OCI-LY1 (cell line): ENCODE results near the gene RAD51B.

Experiments used
- H2AFZ ChIP-seq: fragments of 200-600 bp; sonication (generic), shearing (Covaris generic); 2 replicates; pipeline ENCODE4 v1.6.0; 2014; ENCODE audit warnings: antibody characterized with exemption, mild to moderate bottlenecking, low read length
- H3F3A ChIP-seq: fragments of 200-600 bp; sonication (generic), shearing (Covaris generic); 2 replicates; pipeline ENCODE4 v1.6.0; 2014; ENCODE audit warnings: mild to moderate bottlenecking, antibody characterized with exemption, low read length, moderate library complexity; ENCODE audit not compliant: insufficient read depth
- H3K27ac ChIP-seq: fragments of 200-600 bp; sonication (generic); 2 replicates; pipeline ENCODE4 v1.5.1; 2014; ENCODE audit warnings: low read length, mixed run types, mild to moderate bottlenecking, low read depth; ENCODE audit not compliant: poor library complexity, severe bottlenecking
- H3K27me3 ChIP-seq: fragments of 200-600 bp; sonication (generic); 2 replicates; pipeline ENCODE4 v1.6.0; 2014; ENCODE audit warnings: antibody characterized with exemption, mild to moderate bottlenecking, low read length, moderate library complexity; ENCODE audit not compliant: insufficient read depth
- H3K36me3 ChIP-seq: fragments of 200-600 bp; sonication (generic); 2 replicates; pipeline ENCODE4 v1.6.1; 2014; ENCODE audit warnings: mild to moderate bottlenecking, antibody characterized with exemption, low read length, moderate library complexity, mixed read lengths; ENCODE audit not compliant: insufficient read depth
- H3K4me1 ChIP-seq: fragments of 200-600 bp; sonication (generic); 2 replicates; pipeline ENCODE4 v1.5.1; 2014; ENCODE audit warnings: mild to moderate bottlenecking, low read length, moderate library complexity; ENCODE audit not compliant: insufficient read depth, severe bottlenecking
- H3K4me2 ChIP-seq: fragments of 200-600 bp; sonication (generic), shearing (Covaris generic); 2 replicates; pipeline ENCODE4 v1.6.1; 2014; ENCODE audit warnings: low read length
- H3K4me3 ChIP-seq: fragments of 200-600 bp; sonication (generic); 2 replicates; pipeline ENCODE4 v1.5.1; 2014; ENCODE audit warnings: low read length, low read depth, mild to moderate bottlenecking, mixed read lengths; ENCODE audit not compliant: poor library complexity, severe bottlenecking
- H3K79me2 ChIP-seq: fragments of 200-600 bp; shearing (Covaris generic); 2 replicates; pipeline ENCODE4 v1.6.1; 2016; ENCODE audit warnings: mixed run types, low read length, mixed read lengths; ENCODE audit not compliant: insufficient read depth
- H3K9ac ChIP-seq: fragments of 200-600 bp; sonication (generic), shearing (Covaris generic); 2 replicates; pipeline ENCODE4 v1.6.1; 2014; ENCODE audit warnings: mild to moderate bottlenecking, low read length, mixed read lengths
- H3K9me2 ChIP-seq: fragments of 200-600 bp; sonication (generic), shearing (Covaris generic); 2 replicates; pipeline ENCODE4 v1.6.1; 2014; ENCODE audit warnings: low read depth, mild to moderate bottlenecking, low read length, mixed read lengths
- H3K9me3 ChIP-seq: fragments of 200-600 bp; shearing (Covaris generic); 2 replicates; pipeline ENCODE4 v1.6.1; 2014; ENCODE audit warnings: low read length, mixed read lengths
- H4K20me1 ChIP-seq: fragments of 200-600 bp; sonication (generic), shearing (Covaris generic); 2 replicates; pipeline ENCODE4 v1.6.0; 2016; ENCODE audit warnings: mild to moderate bottlenecking, low read length; ENCODE audit not compliant: insufficient read depth
- CTCF ChIP-seq: fragments of 200-600 bp; sonication (generic), shearing (Covaris generic); IDR thresholded peaks from 2 replicates; pipeline ENCODE4 v1.5.1; 2017; ENCODE audit warnings: mild to moderate bottlenecking, antibody characterized with exemption, low read length, moderate library complexity, mixed read lengths
- EZH2 ChIP-seq: fragments of 200-600 bp; sonication (generic), shearing (Covaris generic); IDR thresholded peaks from 2 replicates; pipeline ENCODE4 v1.8.0; 2017; ENCODE audit warnings: borderline replicate concordance, mixed run types, mild to moderate bottlenecking, antibody characterized with exemption, low read length, moderate library complexity, mixed read lengths

RAD51B gene

GRCh38 chr14:68554231-68554630 lies 734.7 kb downstream of the RAD51B start:
- Histone ChIP-seq H3K27me3 (no peaks in the 10 kb centered on the region; the same call in 1 of the 2 replicates), H4K20me1 (no peaks in the 10 kb centered on the region), H3K9me2 (no peaks in the 10 kb centered on the region), H3K36me3 (no peaks in the 10 kb centered on the region; the same call in 1 of the 2 replicates), H3K79me2 (no peaks in the 10 kb centered on the region), H3K9me3 (no peaks in the 10 kb centered on the region), H3K27ac (no peak overlapping the region), H3F3A (no peaks in the 10 kb centered on the region), H3K4me2 (no peak overlapping the region), H2AFZ (no peak overlapping the region), H3K4me3 (no peak overlapping the region), H3K4me1 (no peaks in the 10 kb centered on the region), H3K9ac (no peak overlapping the region)
- TF ChIP-seq EZH2 = no peak
- no peak for TF ChIP-seq CTCF

GRCh38 chr14:68556253-68556652 lies 736.7 kb downstream of the RAD51B start:
- Histone ChIP-seq H3K36me3 (no peaks in the 10 kb centered on the region; the same call in 1 of the 2 replicates), H3K27ac (no peak overlapping the region), H3K9ac (no peak overlapping the region), H3K4me2 (no peak overlapping the region), H2AFZ (no peak overlapping the region), H3K9me3 (no peaks in the 10 kb centered on the region), H3K9me2 (no peaks in the 10 kb centered on the region), H3F3A (no peaks in the 10 kb centered on the region), H3K27me3 (no peaks in the 10 kb centered on the region; the same call in 1 of the 2 replicates), H3K4me1 (no peaks in the 10 kb centered on the region), H3K79me2 (no peaks in the 10 kb centered on the region), H4K20me1 (no peaks in the 10 kb centered on the region), H3K4me3 (no peak overlapping the region)
- TF ChIP-seq EZH2 = no peak

- H3K36me3 ChIP-seq = no peaks in the 10 kb centered on the region; the same call in 1 of the 2 replicates
- no peak overlapping the region for H3K9ac ChIP-seq
- TF ChIP-seq CTCF (no peak), EZH2 (no peak)
- no peaks in the 10 kb centered on the region for H3K9me2 ChIP-seq
- H3K9me3 ChIP-seq = no peaks in the 10 kb centered on the region
- no peaks in the 10 kb centered on the region for H3F3A ChIP-seq
- H3K79me2 ChIP-seq = no peaks in the 10 kb centered on the region
- no peak overlapping the region for H3K4me2 ChIP-seq
- H3K27me3 ChIP-seq = no peaks in the 10 kb centered on the region; the same call in 1 of the 2 replicates
- H3K4me3 ChIP-seq = no peak overlapping the region
- no peak overlapping the region for H3K27ac ChIP-seq
- no peaks in the 10 kb centered on the region for H3K4me1 ChIP-seq
- H2AFZ ChIP-seq = no peak overlapping the region
- no peaks in the 10 kb centered on the region for H4K20me1 ChIP-seq
Observed at GRCh38 chr14:68557648-68558047, 738.1 kb downstream of the RAD51B start.

GRCh38 chr14:68558096-68558495 lies 738.5 kb downstream of the RAD51B start:
- Histone ChIP-seq H3K9me3 (no peaks in the 10 kb centered on the region), H3K79me2 (no peaks in the 10 kb centered on the region), H3K36me3 (no peaks in the 10 kb centered on the region; the same call in 1 of the 2 replicates), H3K4me1 (no peaks in the 10 kb centered on the region), H3K9ac (no peak overlapping the region), H2AFZ (no peak overlapping the region), H3F3A (no peaks in the 10 kb centered on the region), H3K27ac (no peak overlapping the region), H3K9me2 (no peaks in the 10 kb centered on the region), H3K4me3 (no peak overlapping the region), H4K20me1 (no peaks in the 10 kb centered on the region), H3K27me3 (no peaks in the 10 kb centered on the region; the same call in 1 of the 2 replicates), H3K4me2 (no peak overlapping the region)
- TF ChIP-seq CTCF (no peak), EZH2 (no peak)
